Tibial artery (tissue), 4 donors: ENCODE measurements around the gene ITPKC.

Experiments
- DNase-seq, 2 donors: peaks; one replicate each; pipeline ENCODE4 v3.0.0-alpha.2; 2019
- H3K27ac ChIP-seq, 2 donors: fragments of 200-600 bp; sonication (generic) in 1 of 2; 1 replicate in 1 of 2; 2 replicates in 1 of 2; pipeline ENCODE4 v1.5.1; 2018 to 2019; ENCODE audit warnings: mild to moderate bottlenecking in 1 of 2
- H3K27me3 ChIP-seq, 2 donors: fragments of 200-600 bp; sonication (generic) in 1 of 2; one replicate each; pipeline versions ENCODE4 v1.5.1 to v1.6.0; 2016 to 2019
- H3K36me3 ChIP-seq, 3 donors: fragments of 200-600 bp; sonication (generic) in 2 of 3; one replicate each; pipeline ENCODE4 v1.5.1; 2016 to 2019; ENCODE audit warnings: mild to moderate bottlenecking in 2 of 3
- H3K4me1 ChIP-seq, 4 donors: fragments of 200-600 bp; sonication (generic) in 2 of 4; 1 replicate in 3 of 4; 2 replicates in 1 of 4; pipeline ENCODE4 v1.5.1; 2016 to 2019
- H3K4me3 ChIP-seq, 2 donors: fragments of 200-600 bp; sonication (generic) in 1 of 2; 1 replicate in 1 of 2; 2 replicates in 1 of 2; pipeline ENCODE4 v1.5.1; 2018 to 2019; ENCODE audit warnings: mild to moderate bottlenecking in 2 of 2
- H3K9me3 ChIP-seq, 3 donors: fragments of 200-600 bp; sonication (generic) in 1 of 3; one replicate each; pipeline ENCODE4 v1.5.1; 2016 to 2019
- intact Hi-C: fragments of 100-400 bp; cut with DNase I; formaldehyde crosslinking; loops from one replicate; pipeline ENCODE4 v1.15.0; 2023; ENCODE audit warnings: low total_unique reads
- TF ChIP-seq, protein P1 (sequence below), 2 experiments: fragments of 200-600 bp in 1 of 2; fragments of 450-650 bp in 1 of 2; IDR thresholded peaks; one replicate each; pipeline ENCODE4 v1.5.1; 2017 to 2019; ENCODE audit warnings: antibody characterized with exemption in 2 of 2, mild to moderate bottlenecking in 1 of 2, moderate library complexity in 1 of 2

Gene ITPKC

GRCh38 chr19:40776364-40776763 is 59.5 kb downstream of the ITPKC start:
- intact Hi-C loops: no loop called here
- no peak overlapping the region for H3K4me3 ChIP-seq
- peak overlapping the region in 1 of 2 donors; percentile 88 for H3K27ac ChIP-seq

DNA sequence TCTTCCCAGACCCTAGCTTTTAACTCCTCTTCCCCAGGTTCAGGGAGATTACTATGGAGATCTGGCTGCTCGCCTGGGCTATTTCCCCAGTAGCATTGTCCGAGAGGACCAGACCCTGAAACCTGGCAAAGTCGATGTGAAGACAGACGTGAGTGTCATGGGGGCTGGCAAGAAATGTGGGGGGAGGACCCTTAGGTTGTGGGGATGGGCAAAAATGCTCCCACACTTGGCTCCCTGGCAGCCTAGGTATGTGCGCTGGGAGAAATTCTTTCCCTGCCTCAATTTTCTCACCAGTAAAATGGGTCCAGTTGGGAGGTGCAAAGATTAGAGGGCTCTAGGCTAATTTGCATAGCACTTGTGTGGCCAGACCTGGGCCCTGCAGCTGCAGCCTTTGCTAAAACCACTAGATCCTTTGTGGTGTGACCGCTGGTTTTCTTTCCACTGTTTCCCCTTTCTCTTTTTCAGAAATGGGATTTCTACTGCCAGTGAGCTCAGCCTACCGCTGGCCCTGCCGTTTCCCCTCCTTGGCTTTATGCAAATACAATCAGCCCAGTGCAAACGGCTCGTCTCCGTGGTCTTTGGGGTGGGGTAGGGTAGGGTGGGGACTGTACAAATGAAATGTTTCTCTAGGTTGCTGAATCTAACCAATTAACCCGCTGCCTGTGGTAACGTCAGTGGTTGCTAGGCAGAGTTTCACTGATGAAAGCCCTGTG is 60.2 kb downstream of the ITPKC start:
- TF ChIP-seq, protein P1, sequence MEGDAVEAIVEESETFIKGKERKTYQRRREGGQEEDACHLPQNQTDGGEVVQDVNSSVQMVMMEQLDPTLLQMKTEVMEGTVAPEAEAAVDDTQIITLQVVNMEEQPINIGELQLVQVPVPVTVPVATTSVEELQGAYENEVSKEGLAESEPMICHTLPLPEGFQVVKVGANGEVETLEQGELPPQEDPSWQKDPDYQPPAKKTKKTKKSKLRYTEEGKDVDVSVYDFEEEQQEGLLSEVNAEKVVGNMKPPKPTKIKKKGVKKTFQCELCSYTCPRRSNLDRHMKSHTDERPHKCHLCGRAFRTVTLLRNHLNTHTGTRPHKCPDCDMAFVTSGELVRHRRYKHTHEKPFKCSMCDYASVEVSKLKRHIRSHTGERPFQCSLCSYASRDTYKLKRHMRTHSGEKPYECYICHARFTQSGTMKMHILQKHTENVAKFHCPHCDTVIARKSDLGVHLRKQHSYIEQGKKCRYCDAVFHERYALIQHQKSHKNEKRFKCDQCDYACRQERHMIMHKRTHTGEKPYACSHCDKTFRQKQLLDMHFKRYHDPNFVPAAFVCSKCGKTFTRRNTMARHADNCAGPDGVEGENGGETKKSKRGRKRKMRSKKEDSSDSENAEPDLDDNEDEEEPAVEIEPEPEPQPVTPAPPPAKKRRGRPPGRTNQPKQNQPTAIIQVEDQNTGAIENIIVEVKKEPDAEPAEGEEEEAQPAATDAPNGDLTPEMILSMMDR (IDR thresholded peaks at IDR 0.05): no peak
- H3K4me3 ChIP-seq: peak overlapping the region; percentile 58 to 86
- no peaks in the 10 kb centered on the region for H3K27me3 ChIP-seq
- peak overlapping the region; percentile 88 to 95 for H3K27ac ChIP-seq
- H3K36me3 ChIP-seq: peaks cover 0 to 2% (median 0%) of the 10 kb centered on the region in 3 donors
- no peaks in the 10 kb centered on the region for H3K9me3 ChIP-seq
- intact Hi-C loops: no loop called here
- DNase-seq: peak; percentile 94 to 95
- peaks cover 0 to 22% (median 14%) of the 10 kb centered on the region in 4 donors for H3K4me1 ChIP-seq

More at GRCh38 chr19:40776364-40776763, 59.5 kb downstream of the ITPKC start:
- peaks cover 0 to 22% (median 14%) of the 10 kb centered on the region in 4 donors for H3K4me1 ChIP-seq
- H3K36me3 ChIP-seq: no peaks in the 10 kb centered on the region
- H3K9me3 ChIP-seq: no peaks in the 10 kb centered on the region
- no peaks in the 10 kb centered on the region for H3K27me3 ChIP-seq
- DNase-seq: no peak
- TF ChIP-seq, protein P1 (IDR thresholded peaks at IDR 0.05): no peak

DNA sequence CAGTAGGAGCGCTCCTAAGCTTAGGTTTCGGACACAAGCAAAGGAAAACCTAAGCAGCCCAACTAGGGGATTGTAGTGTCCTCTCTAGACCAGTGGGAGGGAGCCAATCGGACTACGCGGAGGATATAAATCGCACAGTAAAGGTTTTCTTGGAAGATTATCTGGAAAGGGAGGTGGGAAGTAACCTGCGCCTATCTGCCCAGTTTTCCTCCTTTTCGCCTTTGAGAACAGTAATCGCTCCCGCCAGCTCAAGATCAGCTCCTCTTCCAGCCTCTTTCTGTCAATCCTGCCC is 60.7 kb downstream of the ITPKC start:
- intact Hi-C loops: no loop called here
- Histone ChIP-seq H3K9me3 (no peaks in the 10 kb centered on the region), H3K27me3 (no peaks in the 10 kb centered on the region), H3K4me1 (peaks cover 0 to 22% (median 14%) of the 10 kb centered on the region in 4 donors), H3K36me3 (peaks cover 0 to 6% (median 0%) of the 10 kb centered on the region in 3 donors), H3K27ac (peak overlapping the region; percentile 88 to 95), H3K4me3 (peak overlapping the region; percentile 58 to 86)
- TF ChIP-seq, protein P1 (IDR thresholded peaks at IDR 0.05): no peak
- DNase-seq: no peak

GRCh38 chr19:40777937-40778705 is 61.2 kb downstream of the ITPKC start, which contains the start of gene RAB4B:
Gene RAB4B (plus strand): TSS chr19:40778247. CDS start chr19:40778376, 129 bp downstream.
- Histone ChIP-seq H3K36me3 (peaks cover 0 to 6% (median 0%) of the 10 kb centered on the region in 3 donors), H3K4me1 (peaks cover 0 to 22% (median 14%) of the 10 kb centered on the region in 4 donors), H3K9me3 (no peaks in the 10 kb centered on the region), H3K27ac (peak within 1 kb of the TSS; percentile 88 to 95), H3K27me3 (no peaks in the 10 kb centered on the region), H3K4me3 (peak within 1 kb of the TSS; percentile 58 to 86)
- intact Hi-C loops: no loop called here
- DNase-seq: peak; percentile 100
- TF ChIP-seq, protein P1 (IDR thresholded peaks at IDR 0.05): peak in 1 of 2 experiments; percentile 21

GRCh38 chr19:40778706-40779284 is 61.9 kb downstream of the ITPKC start:
- TF ChIP-seq, protein P1 (IDR thresholded peaks at IDR 0.05): no peak
- Histone ChIP-seq H3K9me3 (no peaks in the 10 kb centered on the region), H3K27ac (peak overlapping the region; percentile 88 to 95), H3K4me3 (peak overlapping the region; percentile 58 to 86), H3K36me3 (peaks cover 0 to 13% (median 3%) of the 10 kb centered on the region in 3 donors), H3K4me1 (peaks cover 0 to 22% (median 14%) of the 10 kb centered on the region in 4 donors), H3K27me3 (no peaks in the 10 kb centered on the region)
- intact Hi-C loops: no loop called here
- DNase-seq: no peak
